Measurements from ENCODE around the gene HECTD1.
"Not testable (repeated sequence)": the region's sequence is repeated elsewhere in the genome, so short reads cannot be mapped to it uniquely, and the experiment has no call there.

GRCh38 chr14:31093884-31094839, 113.4 kb downstream of the HECTD1 start:
- TF ChIP-seq, protein P1, sequence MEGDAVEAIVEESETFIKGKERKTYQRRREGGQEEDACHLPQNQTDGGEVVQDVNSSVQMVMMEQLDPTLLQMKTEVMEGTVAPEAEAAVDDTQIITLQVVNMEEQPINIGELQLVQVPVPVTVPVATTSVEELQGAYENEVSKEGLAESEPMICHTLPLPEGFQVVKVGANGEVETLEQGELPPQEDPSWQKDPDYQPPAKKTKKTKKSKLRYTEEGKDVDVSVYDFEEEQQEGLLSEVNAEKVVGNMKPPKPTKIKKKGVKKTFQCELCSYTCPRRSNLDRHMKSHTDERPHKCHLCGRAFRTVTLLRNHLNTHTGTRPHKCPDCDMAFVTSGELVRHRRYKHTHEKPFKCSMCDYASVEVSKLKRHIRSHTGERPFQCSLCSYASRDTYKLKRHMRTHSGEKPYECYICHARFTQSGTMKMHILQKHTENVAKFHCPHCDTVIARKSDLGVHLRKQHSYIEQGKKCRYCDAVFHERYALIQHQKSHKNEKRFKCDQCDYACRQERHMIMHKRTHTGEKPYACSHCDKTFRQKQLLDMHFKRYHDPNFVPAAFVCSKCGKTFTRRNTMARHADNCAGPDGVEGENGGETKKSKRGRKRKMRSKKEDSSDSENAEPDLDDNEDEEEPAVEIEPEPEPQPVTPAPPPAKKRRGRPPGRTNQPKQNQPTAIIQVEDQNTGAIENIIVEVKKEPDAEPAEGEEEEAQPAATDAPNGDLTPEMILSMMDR (IDR thresholded peaks at IDR 0.05) = not testable (repeated sequence)
- not testable (repeated sequence) for TF ChIP-seq POLR2A (IDR thresholded peaks at IDR 0.05)

Measured in lower leg skin (tissue), 3 donors.